GM18867 (cell line): Measurements from ENCODE around the gene PPM1F.
"Not testable (repeated sequence)": the region's sequence is repeated elsewhere in the genome, so short reads cannot be mapped to it uniquely, and the experiment has no call there.

ENCODE experiments used
- ATAC-seq: cut with Tn5 transposase; IDR thresholded peaks from one replicate; pipeline ENCODE4 v1.9.1; 2021; ENCODE audit warnings: mild to moderate bottlenecking, moderate library complexity; ENCODE audit not compliant: unreplicated experiment

The PPM1F gene

GRCh38 chr22:21902296-21903087, 50.2 kb downstream of the PPM1F start:
- no peak for ATAC-seq

DNA sequence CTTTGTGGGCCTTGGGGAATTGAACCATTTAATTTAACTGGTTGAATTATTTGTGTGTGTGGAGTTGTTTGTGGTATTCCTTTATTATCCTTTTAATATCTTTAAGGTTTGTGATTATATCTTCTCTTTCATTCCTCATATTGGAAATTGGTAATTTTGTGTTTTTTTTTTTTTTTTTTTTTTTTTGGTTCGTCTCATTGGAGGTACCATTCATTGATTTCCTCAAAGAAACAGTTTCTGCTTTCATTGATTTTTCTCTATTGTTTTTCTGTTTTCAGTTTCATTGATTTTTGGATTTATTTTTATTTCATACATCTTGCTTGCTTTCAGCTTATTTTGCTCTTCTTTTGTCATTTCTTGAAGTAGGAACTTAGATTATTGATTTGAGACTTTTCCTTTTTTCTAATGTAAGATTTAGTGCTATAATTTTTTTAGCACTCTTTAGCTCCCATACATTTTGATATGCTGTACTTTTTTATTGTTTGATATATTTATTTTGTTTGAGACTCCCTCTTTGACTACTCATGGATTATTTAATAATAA, 54.2 kb downstream of the PPM1F start:
- ATAC-seq, result no peak

DNA sequence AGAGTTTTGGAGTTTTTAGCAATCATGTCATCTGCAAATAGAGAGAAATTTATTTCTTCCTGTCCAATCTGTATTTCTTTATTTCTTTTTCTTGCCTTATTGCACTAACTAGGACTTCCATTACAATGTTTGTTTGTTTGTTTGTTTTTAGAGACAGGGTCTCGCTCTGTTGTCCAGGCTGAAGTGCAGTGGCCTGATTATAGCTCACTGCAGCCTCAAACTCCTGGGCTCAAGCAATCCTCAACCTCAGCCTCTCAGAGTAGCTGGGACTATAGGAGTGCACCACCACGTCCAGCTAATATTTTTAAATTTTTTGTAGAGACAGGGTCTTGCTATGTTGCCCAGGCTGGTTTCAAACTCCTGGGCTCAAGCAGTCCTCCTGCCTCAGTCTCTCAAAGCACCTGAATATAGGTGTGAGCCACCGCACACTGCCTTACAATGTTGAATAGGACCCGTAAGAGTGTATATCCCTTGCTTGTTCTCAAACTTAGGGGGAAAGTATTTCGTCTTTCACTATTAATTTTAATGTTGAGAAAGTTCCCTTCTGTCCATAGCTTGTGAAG, 55.6 kb downstream of the PPM1F start:
- no peak for ATAC-seq

DNA sequence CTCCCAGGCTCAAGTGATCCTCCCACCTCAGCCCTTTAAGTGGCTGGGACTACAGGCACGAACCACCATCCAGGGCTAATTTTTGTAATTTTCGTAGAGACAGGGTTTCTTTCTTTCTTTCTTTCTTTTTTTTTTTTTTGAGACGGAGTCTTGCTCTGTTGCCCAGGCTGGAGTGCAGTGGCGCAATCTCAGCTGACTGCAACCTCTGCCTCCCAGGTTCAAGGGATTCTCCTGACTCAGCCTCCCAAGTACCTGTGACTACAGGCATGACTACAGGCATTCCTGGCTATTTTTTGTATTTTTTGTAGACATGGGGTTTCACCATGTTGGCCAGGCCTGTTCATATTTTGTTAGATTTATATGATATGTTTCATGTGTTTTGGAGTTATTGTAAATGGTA, 56.4 kb downstream of the PPM1F start:
- ATAC-seq, result not testable (repeated sequence)

DNA sequence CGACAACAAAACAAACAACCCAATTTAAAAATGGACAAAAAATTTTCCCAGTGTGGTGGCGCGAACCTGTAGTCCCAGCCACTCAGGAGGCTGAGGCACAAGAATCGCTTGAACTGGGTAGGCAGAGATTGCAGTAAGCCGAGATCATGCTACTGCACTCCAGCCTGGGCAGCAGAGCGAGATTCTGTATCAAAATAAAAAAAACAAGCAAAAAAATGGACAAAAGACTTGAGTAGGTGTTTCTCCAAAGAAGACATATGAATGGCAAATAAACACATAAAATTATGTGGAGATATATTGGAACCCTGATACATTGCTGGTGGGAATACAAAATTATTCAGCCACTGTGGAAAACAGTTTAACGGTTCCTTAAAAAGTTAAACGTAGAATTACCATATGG, 57.8 kb downstream of the PPM1F start:
- ATAC-seq, result no peak

- no peak for ATAC-seq
Observed at GRCh38 chr22:21889251-21889990, 63.2 kb downstream of the PPM1F start.

GRCh38 chr22:21887841-21888240, 64.8 kb downstream of the PPM1F start:
- ATAC-seq, result no peak

- ATAC-seq, result not testable (repeated sequence)
Observed at GRCh38 chr22:21883930-21884329, 68.7 kb downstream of the PPM1F start.

DNA sequence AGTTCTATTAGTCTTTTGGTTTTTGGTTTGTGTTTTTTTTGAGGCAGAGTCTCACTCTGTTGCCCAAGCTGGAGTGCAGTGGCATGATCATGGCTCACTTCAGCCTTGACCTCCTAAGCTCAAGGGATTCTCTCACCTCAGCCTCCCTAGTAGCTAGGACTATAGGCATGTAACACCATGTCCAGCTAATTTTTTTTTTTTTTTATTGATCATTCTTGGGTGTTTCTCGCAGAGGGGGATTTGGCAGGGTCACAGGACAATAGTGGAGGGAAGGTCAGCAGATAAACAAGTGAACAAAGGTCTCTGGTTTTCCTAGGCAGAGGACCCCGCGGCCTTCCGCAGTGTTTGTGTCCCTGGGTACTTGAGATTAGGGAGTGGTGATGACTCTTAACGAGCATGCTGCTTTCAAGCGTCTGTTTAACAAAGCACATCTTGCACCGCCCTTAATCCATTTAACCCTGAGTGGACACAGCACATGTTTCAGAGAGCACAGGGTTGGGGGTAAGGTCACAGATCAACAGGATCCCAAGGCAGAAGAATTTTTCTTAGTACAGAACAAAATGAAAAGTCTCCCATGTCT, 69.8 kb downstream of the PPM1F start:
- not testable (repeated sequence) for ATAC-seq

DNA sequence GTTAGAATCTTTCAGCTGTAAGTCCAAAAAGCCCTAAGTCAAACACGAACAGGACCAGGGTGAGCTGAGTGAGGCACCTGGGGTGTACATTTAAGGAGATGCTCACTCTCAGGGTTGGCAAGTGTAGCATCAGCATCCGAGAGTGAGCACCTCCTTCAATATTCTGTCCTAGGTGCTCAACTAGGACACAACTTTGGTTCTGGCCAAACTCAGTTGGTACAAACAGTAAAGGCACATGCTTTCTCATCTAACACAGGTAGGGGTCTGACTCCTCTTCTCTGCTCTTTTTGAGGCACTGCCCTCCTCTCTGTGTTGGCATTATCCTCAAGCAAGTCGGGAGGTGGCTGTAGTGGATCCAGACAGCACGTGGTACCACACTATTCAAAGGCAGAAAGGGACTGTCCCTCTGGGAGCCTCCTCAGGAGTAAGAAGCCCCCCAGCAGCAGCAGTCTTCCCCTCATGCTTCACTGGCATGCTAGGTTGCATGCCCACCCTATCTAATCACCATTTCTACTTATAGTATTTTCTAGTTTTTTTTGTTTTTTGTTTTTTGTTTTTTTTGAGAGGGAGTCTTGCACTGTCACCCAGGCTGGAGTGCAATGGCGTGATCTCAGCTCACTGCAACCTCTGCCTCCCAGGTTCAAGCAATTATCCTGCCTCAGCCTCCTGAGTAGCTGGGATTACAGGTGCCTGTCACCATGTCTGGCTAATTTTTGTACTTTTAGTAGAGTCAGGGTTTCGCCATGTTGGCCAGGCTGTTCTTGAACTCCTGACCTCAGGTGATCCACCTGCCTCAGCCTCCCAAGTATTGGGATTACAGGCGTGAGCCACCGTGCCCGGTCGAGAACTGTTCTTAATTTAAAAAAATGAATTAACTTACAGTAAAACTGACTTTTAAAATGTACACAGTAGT, 70.6 kb downstream of the PPM1F start:
- ATAC-seq, result no peak

DNA sequence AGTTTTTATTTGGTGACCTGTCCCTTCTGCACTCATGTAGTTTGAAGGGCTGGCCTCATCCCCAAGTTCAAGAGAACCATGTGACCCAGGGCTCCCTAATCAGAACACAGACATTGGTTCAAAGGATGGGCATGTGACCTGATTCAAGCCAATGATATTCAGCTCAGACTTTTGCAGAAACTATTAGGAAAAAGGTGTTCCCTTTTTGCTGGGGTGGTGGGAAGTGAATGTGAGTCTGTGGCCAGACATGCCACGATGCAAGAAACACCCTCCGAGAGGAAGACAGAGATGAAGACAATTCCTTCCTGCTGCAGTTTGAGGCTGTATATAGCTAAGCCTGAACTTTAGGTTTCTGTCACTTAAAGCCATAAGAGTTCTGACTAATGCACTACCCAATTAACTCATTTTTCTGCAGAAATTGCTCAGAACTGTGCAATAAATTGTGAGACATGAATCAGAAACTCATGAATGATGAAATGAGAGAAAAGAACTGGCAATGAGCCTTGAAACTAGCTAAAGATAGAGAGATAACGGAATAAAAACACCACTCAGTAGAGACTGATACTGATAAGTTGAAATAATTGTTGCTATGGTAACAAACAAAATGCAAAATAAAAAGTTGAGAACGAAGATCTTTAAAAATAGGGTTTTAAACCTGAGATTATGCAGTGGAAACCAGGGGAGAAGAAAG, 76.0 kb downstream of the PPM1F start:
- ATAC-seq, result no peak

DNA sequence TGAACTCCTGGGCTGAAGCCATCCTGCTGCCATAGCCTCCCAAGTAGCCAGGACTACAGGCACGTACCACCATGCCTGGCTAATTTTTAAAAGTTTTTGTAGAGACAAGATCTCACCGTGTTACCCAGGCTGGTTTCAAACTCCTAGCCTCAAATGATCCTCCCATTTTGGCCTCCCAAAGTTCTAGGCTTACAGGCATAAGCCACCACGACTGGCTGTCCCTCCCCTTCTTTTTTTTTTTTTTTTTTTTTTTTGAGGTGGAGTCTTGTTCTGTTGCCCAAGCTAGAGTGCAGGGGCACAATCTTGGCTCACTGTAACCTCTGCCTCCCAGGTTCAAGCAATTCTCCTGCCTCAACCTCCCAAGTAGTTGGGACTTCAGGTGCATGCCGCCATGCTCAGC, 77.7 kb downstream of the PPM1F start:
- not testable (repeated sequence) for ATAC-seq

DNA sequence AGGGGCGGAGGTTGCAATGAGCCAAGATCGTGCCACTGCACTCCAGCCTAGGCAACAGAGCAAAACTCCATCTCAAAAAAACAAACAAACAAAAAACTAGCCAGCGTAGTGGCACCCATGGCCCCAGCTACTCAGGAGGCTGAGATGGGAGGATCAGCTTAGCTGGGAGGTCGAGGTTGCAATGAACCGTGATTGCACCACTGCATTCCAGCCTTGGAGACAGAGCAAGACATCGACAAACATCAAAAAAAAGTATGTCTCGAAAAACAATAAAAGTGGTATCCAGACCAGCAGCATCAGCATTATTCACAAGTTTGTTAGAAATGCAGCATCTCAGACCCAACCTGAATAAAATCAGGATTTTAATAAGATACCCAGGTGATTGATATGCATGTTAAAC, 79.0 kb downstream of the PPM1F start:
- ATAC-seq, result no peak

DNA sequence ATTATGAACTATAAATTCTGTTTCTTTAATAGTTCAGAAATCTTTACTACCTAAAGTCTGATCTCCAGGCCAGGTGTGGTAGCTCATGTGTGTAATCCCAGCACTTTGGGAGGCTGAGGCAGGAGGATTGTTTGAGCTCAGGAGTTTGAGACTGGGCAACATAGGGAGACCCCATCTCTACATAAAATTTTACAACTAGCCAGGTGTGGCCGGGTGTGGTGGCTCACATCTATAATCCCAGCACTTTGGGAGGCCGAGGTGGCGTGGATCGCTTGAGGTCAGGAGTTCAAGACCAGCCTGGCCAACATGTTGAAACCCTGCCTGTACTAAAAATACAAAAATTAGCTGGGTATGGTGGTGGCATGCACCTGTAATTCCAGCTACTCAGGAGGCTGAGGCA, 79.9 kb downstream of the PPM1F start:
- ATAC-seq, result not testable (repeated sequence)
